Activated CD8-positive, alpha-beta T cell treated with anti-CD3 and anti-CD28 coated beads, Interleukin-2, amount 10 ng/mL, durations not matched to agents 7 days and 5 days (primary cell): ENCODE measurements around the gene AGPAT4. TPM values are rescaled to one million over a fixed set of nuclear protein-coding genes. Genes with fewer than 3 reads are reported as not detected.

ENCODE experiments used
- ATAC-seq: fragments of 150-1000 bp; cut with Tn5 transposase; one replicate; pipeline ENCODE4 v1.10.0; 2021; ENCODE audit warnings: moderate library complexity
- CTCF ChIA-PET: fragments of 350-600 bp; sonication (Branson Sonifier 250); formaldehyde crosslinking; loops from one replicate; lab custom pipeline; 2021; ENCODE audit warnings: antibody characterized with exemption; lab: Charles Lee
- POLR2A ChIA-PET: fragments of 350-600 bp; sonication (Branson Sonifier 250); formaldehyde crosslinking; loops from one replicate; lab custom pipeline; 2021; ENCODE audit warnings: antibody characterized with exemption; lab: Charles Lee
- DNase-seq: peaks from one replicate; pipeline ENCODE4 v3.0.0-alpha.2; 2020
- H3K27ac Mint-ChIP-seq: one replicate; pipeline ENCODE4 v1.8.0; 2021; ENCODE audit warnings: mild to moderate bottlenecking, mixed read lengths
- H3K27me3 Mint-ChIP-seq: one replicate; pipeline ENCODE4 v1.8.0; 2021; ENCODE audit warnings: low read depth, mixed read lengths
- H3K36me3 Mint-ChIP-seq: one replicate; pipeline ENCODE4 v1.8.0; 2021; ENCODE audit warnings: low read depth, mixed read lengths
- H3K4me1 Mint-ChIP-seq: one replicate; pipeline ENCODE4 v1.8.0; 2021; ENCODE audit warnings: low read depth, mixed read lengths
- H3K4me3 Mint-ChIP-seq: one replicate; pipeline ENCODE4 v1.8.0; 2021; ENCODE audit warnings: mild to moderate bottlenecking, mixed read lengths
- H3K9me3 Mint-ChIP-seq: one replicate; pipeline ENCODE4 v1.8.0; 2022; ENCODE audit warnings: mixed read lengths; ENCODE audit not compliant: insufficient read depth
- total RNA-seq, 2 experiments: library from RNA; stranded (reverse); gene quantifications; one replicate each; pipeline ENCODE4 v1.2.3, GENCODE V29; 2021

Gene AGPAT4
- total RNA-seq, 2 experiments from 2014 or later = 4.0 to 4.3 TPM

- Mint-ChIP-seq H3K4me3 (no peak overlapping the region), H3K27me3 (peaks cover 2% of the 10 kb centered on the region), H3K27ac (no peak overlapping the region), H3K4me1 (no peaks in the 10 kb centered on the region), H3K9me3 (no peaks in the 10 kb centered on the region), H3K36me3 (no peaks in the 10 kb centered on the region)
- ChIA-PET POLR2A (no interaction called here), CTCF (no interaction called here)
- no peak for DNase-seq
- no peak for ATAC-seq
Measured at GRCh38 chr6:161303628-161304340, 29.9 kb upstream of the AGPAT4 start.

GRCh38 chr6:161302949-161303348, 29.1 kb upstream of the AGPAT4 start:
- Mint-ChIP-seq H3K9me3 (no peaks in the 10 kb centered on the region), H3K27me3 (peaks cover 2% of the 10 kb centered on the region), H3K4me3 (no peak overlapping the region), H3K4me1 (no peaks in the 10 kb centered on the region), H3K36me3 (no peaks in the 10 kb centered on the region), H3K27ac (no peak overlapping the region)
- CTCF ChIA-PET = no interaction called here
- POLR2A ChIA-PET = no interaction called here
- ATAC-seq (no peak), DNase-seq (no peak)

- Mint-ChIP-seq H3K36me3 (no peaks in the 10 kb centered on the region), H3K4me1 (no peaks in the 10 kb centered on the region), H3K4me3 (no peak overlapping the region), H3K27ac (no peak overlapping the region), H3K9me3 (peaks cover 4% of the 10 kb centered on the region), H3K27me3 (peaks cover 3% of the 10 kb centered on the region)
- DNase-seq (no peak), ATAC-seq (no peak)
- ChIA-PET CTCF (interaction anchor here (0.7 kb wide), 1 partner anchor 16 kb away, joined by 4 read pairs; no protein-coding TSS in a partner anchor), POLR2A (no interaction called here)
Measured at GRCh38 chr6:161301338-161301737, 27.5 kb upstream of the AGPAT4 start.

GRCh38 chr6:161300823-161301222, 27.0 kb upstream of the AGPAT4 start:
- Mint-ChIP-seq H3K27ac (no peak overlapping the region), H3K4me1 (no peaks in the 10 kb centered on the region), H3K9me3 (peaks cover 7% of the 10 kb centered on the region), H3K4me3 (no peak overlapping the region), H3K27me3 (peaks cover 4% of the 10 kb centered on the region), H3K36me3 (no peaks in the 10 kb centered on the region)
- ATAC-seq (no peak), DNase-seq (no peak)
- CTCF ChIA-PET = interaction anchor here (0.7 kb wide), 1 partner anchor 16 kb away, joined by 4 read pairs; no protein-coding TSS in a partner anchor
- POLR2A ChIA-PET = no interaction called here

- ChIA-PET POLR2A (no interaction called here), CTCF (no interaction called here)
- Mint-ChIP-seq H3K36me3 (no peaks in the 10 kb centered on the region), H3K27me3 (peaks cover 4% of the 10 kb centered on the region), H3K4me1 (no peaks in the 10 kb centered on the region), H3K27ac (no peak overlapping the region), H3K9me3 (peaks cover 10% of the 10 kb centered on the region), H3K4me3 (no peak overlapping the region)
- DNase-seq (no peak), ATAC-seq (no peak)
Measured at GRCh38 chr6:161299726-161300125, 25.9 kb upstream of the AGPAT4 start.

- Mint-ChIP-seq H3K27ac (no peak overlapping the region), H3K4me1 (no peaks in the 10 kb centered on the region), H3K27me3 (peaks cover 7% of the 10 kb centered on the region), H3K36me3 (no peaks in the 10 kb centered on the region), H3K9me3 (peaks cover 11% of the 10 kb centered on the region), H3K4me3 (no peak overlapping the region)
- DNase-seq (no peak), ATAC-seq (no peak)
- ChIA-PET POLR2A (no interaction called here), CTCF (no interaction called here)
Measured at GRCh38 chr6:161295784-161296183, 21.9 kb upstream of the AGPAT4 start.

- ChIA-PET POLR2A (no interaction called here), CTCF (no interaction called here)
Measured at GRCh38 chr6:161292650-161293281, 18.9 kb upstream of the AGPAT4 start.

GRCh38 chr6:161292145-161292544, 18.3 kb upstream of the AGPAT4 start:
- no peak overlapping the region for H3K27ac Mint-ChIP-seq
- no peaks in the 10 kb centered on the region for H3K4me1 Mint-ChIP-seq
- ATAC-seq (no peak), DNase-seq (no peak)
- H3K4me3 Mint-ChIP-seq = no peak overlapping the region
- H3K36me3 Mint-ChIP-seq = no peaks in the 10 kb centered on the region
- CTCF ChIA-PET = no interaction called here
- peaks cover 9% of the 10 kb centered on the region for H3K27me3 Mint-ChIP-seq
- peaks cover 11% of the 10 kb centered on the region for H3K9me3 Mint-ChIP-seq
- POLR2A ChIA-PET = no interaction called here

More at GRCh38 chr6:161292650-161293281, 18.9 kb upstream of the AGPAT4 start:
- Mint-ChIP-seq H3K9me3 (peaks cover 11% of the 10 kb centered on the region), H3K4me3 (no peak overlapping the region), H3K4me1 (no peaks in the 10 kb centered on the region), H3K27ac (no peak overlapping the region), H3K27me3 (peaks cover 5% of the 10 kb centered on the region), H3K36me3 (no peaks in the 10 kb centered on the region)
- ATAC-seq (no peak), DNase-seq (no peak)

- H3K4me1 Mint-ChIP-seq = no peaks in the 10 kb centered on the region
- peaks cover 4% of the 10 kb centered on the region for H3K9me3 Mint-ChIP-seq
- ChIA-PET CTCF (no interaction called here), POLR2A (no interaction called here)
- ATAC-seq = no peak
- no peak overlapping the region for H3K27ac Mint-ChIP-seq
- DNase-seq = no peak
- peaks cover 9% of the 10 kb centered on the region for H3K27me3 Mint-ChIP-seq
- no peaks in the 10 kb centered on the region for H3K36me3 Mint-ChIP-seq
- no peak overlapping the region for H3K4me3 Mint-ChIP-seq
Measured at GRCh38 chr6:161290751-161291150, 16.9 kb upstream of the AGPAT4 start.

GRCh38 chr6:161284653-161285052, 10.8 kb upstream of the AGPAT4 start:
- ChIA-PET CTCF (interaction anchor here (0.8 kb wide), 1 partner anchor 16 kb away, joined by 4 read pairs; no protein-coding TSS in a partner anchor), POLR2A (no interaction called here)
- Mint-ChIP-seq H3K36me3 (no peaks in the 10 kb centered on the region), H3K9me3 (no peaks in the 10 kb centered on the region), H3K27me3 (peaks cover 24% of the 10 kb centered on the region), H3K4me1 (peaks cover 3% of the 10 kb centered on the region), H3K27ac (no peak overlapping the region), H3K4me3 (no peak overlapping the region)
- ATAC-seq (no peak), DNase-seq (no peak)

- H3K4me3 Mint-ChIP-seq = no peak overlapping the region
- no peaks in the 10 kb centered on the region for H3K9me3 Mint-ChIP-seq
- H3K27me3 Mint-ChIP-seq = peaks cover 25% of the 10 kb centered on the region
- H3K4me1 Mint-ChIP-seq = peaks cover 3% of the 10 kb centered on the region
- ATAC-seq (no peak), DNase-seq (no peak)
- ChIA-PET CTCF (no interaction called here), POLR2A (no interaction called here)
- no peaks in the 10 kb centered on the region for H3K36me3 Mint-ChIP-seq
- H3K27ac Mint-ChIP-seq = no peak overlapping the region
Measured at GRCh38 chr6:161281092-161281491, 7.2 kb upstream of the AGPAT4 start.

- no peak overlapping the region for H3K4me3 Mint-ChIP-seq
- no peaks in the 10 kb centered on the region for H3K9me3 Mint-ChIP-seq
- peaks cover 28% of the 10 kb centered on the region for H3K27me3 Mint-ChIP-seq
- ATAC-seq = no peak
- no peak for DNase-seq
- peaks cover 3% of the 10 kb centered on the region for H3K4me1 Mint-ChIP-seq
- ChIA-PET CTCF (no interaction called here), POLR2A (interaction anchor here (0.6 kb wide), 1 partner anchor 26 kb away, joined by 3 read pairs; no protein-coding TSS in a partner anchor)
- no peak overlapping the region for H3K27ac Mint-ChIP-seq
- H3K36me3 Mint-ChIP-seq = no peaks in the 10 kb centered on the region
Measured at GRCh38 chr6:161279677-161280415, 6.0 kb upstream of the AGPAT4 start.
